Right forelimb (tissue), 1 donor: ENCODE data around the gene SLC7A5.
"Not testable (repeated sequence)": the region's sequence is repeated elsewhere in the genome, so short reads cannot be mapped to it uniquely, and the experiment has no call there.

Experiments used
- DNase-seq: peaks from one replicate; pipeline ENCODE4 v3.0.0-alpha.2; 2018

Gene SLC7A5

GRCh38 chr16:87869061-87869878 is at the start of gene SLC7A5:
TSS of gene SLC7A5 (minus strand) at chr16:87869507. CDS start at chr16:87869422, 85 bp downstream.
- peak; percentile 85 for DNase-seq

- DNase-seq = peak; percentile 66
Measured at GRCh38 chr16:87918338-87918737, 49.0 kb upstream of the SLC7A5 start.

- no peak for DNase-seq
Measured at GRCh38 chr16:87917503-87917902, 48.2 kb upstream of the SLC7A5 start.

- no peak for DNase-seq
Measured at GRCh38 chr16:87914812-87915211, 45.5 kb upstream of the SLC7A5 start.

GRCh38 chr16:87914021-87914725 is 44.9 kb upstream of the SLC7A5 start:
- not testable (repeated sequence) for DNase-seq

GRCh38 chr16:87912691-87913090 is 43.4 kb upstream of the SLC7A5 start:
- DNase-seq = not testable (repeated sequence)

GRCh38 chr16:87911106-87911763 is 41.9 kb upstream of the SLC7A5 start:
- peak; percentile 72 for DNase-seq

- DNase-seq = peak; percentile 84
Measured at GRCh38 chr16:87909203-87909935, 40.1 kb upstream of the SLC7A5 start.

GRCh38 chr16:87908101-87908500 is 38.8 kb upstream of the SLC7A5 start:
- not testable (repeated sequence) for DNase-seq

GRCh38 chr16:87905521-87905920 is 36.2 kb upstream of the SLC7A5 start:
- not testable (repeated sequence) for DNase-seq

GRCh38 chr16:87904963-87905362 is 35.7 kb upstream of the SLC7A5 start:
- not testable (repeated sequence) for DNase-seq

GRCh38 chr16:87900489-87900888 is 31.2 kb upstream of the SLC7A5 start:
- DNase-seq = not testable (repeated sequence)

- DNase-seq = no peak
Measured at GRCh38 chr16:87897521-87898505, 28.5 kb upstream of the SLC7A5 start.

- not testable (repeated sequence) for DNase-seq
Measured at GRCh38 chr16:87896924-87897520, 27.7 kb upstream of the SLC7A5 start.

- not testable (repeated sequence) for DNase-seq
Measured at GRCh38 chr16:87896176-87896890, 27.0 kb upstream of the SLC7A5 start.

- no peak for DNase-seq
Measured at GRCh38 chr16:87895641-87896141, 26.4 kb upstream of the SLC7A5 start.

- not testable (repeated sequence) for DNase-seq
Measured at GRCh38 chr16:87894005-87894404, 24.7 kb upstream of the SLC7A5 start.

- DNase-seq = no peak
Measured at GRCh38 chr16:87891764-87892163, 22.5 kb upstream of the SLC7A5 start.

- not testable (repeated sequence) for DNase-seq
Measured at GRCh38 chr16:87889762-87890161, 20.5 kb upstream of the SLC7A5 start.

GRCh38 chr16:87888346-87888745 is 19.0 kb upstream of the SLC7A5 start:
- DNase-seq = not testable (repeated sequence)
